ENCODE data around the gene DDB1. TPM values are rescaled to one million over a fixed set of nuclear protein-coding genes. Genes with fewer than 3 reads are reported as not detected.
A peak's percentile ranks its signal among the peaks of the same experiment; 100 is the strongest.

Gene DDB1
- total and polyA plus RNA-seq, 2 experiments from 2014 or later, result 177 to 215 TPM

GRCh38 chr11:61370349-61371005, 37.6 kb upstream of the DDB1 start:
- Histone ChIP-seq H3K9me2 (replicated peaks; ENCODE audit: insufficient read depth) (no peaks in the 10 kb centered on the region), H3K79me2 (no peaks in the 10 kb centered on the region), H3K4me3 (no peak overlapping the region), H3K27me3 (no peaks in the 10 kb centered on the region), H2AFZ (no peak overlapping the region), H3K9me3 (ENCODE audit: low read depth) (no peaks in the 10 kb centered on the region), H4K20me1 (ENCODE audit: insufficient read depth, poor library complexity, severe bottlenecking) (no peaks in the 10 kb centered on the region), H3K27ac (no peak overlapping the region), H3K36me3 (replicated peaks; ENCODE audit: insufficient read depth, low read depth) (no peaks in the 10 kb centered on the region), H3K4me1 (ENCODE audit: insufficient read depth) (no peaks in the 10 kb centered on the region), H3K4me2 (no peak overlapping the region)
- WGBS (ENCODE audit: low lambda C conversion rate, missing lambda C conversion rate), result 95% methylated on average over 8 of the region's 8 CpGs
- no peak for DNase-seq (ENCODE audit: low spot score)
- TF ChIP-seq EZH2phosphoT487 (IDR thresholded peaks at IDR 0.05; ENCODE audit: low read depth, severe bottlenecking, unreplicated experiment) (no peak), EZH2 (IDR thresholded peaks at IDR 0.05; ENCODE audit: borderline replicate concordance) (no peak)
- TF ChIP-seq, protein P1, sequence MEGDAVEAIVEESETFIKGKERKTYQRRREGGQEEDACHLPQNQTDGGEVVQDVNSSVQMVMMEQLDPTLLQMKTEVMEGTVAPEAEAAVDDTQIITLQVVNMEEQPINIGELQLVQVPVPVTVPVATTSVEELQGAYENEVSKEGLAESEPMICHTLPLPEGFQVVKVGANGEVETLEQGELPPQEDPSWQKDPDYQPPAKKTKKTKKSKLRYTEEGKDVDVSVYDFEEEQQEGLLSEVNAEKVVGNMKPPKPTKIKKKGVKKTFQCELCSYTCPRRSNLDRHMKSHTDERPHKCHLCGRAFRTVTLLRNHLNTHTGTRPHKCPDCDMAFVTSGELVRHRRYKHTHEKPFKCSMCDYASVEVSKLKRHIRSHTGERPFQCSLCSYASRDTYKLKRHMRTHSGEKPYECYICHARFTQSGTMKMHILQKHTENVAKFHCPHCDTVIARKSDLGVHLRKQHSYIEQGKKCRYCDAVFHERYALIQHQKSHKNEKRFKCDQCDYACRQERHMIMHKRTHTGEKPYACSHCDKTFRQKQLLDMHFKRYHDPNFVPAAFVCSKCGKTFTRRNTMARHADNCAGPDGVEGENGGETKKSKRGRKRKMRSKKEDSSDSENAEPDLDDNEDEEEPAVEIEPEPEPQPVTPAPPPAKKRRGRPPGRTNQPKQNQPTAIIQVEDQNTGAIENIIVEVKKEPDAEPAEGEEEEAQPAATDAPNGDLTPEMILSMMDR (IDR thresholded peaks at IDR 0.05; ENCODE audit: poor library complexity), result no peak

- H4K20me1 ChIP-seq (ENCODE audit: insufficient read depth, poor library complexity, severe bottlenecking), result no peaks in the 10 kb centered on the region
- H3K27ac ChIP-seq, result peak overlapping the region; percentile 1
- 95% methylated on average over 9 of the region's 9 CpGs for WGBS (ENCODE audit: low lambda C conversion rate, missing lambda C conversion rate)
- no peak for DNase-seq (ENCODE audit: low spot score)
- H3K36me3 ChIP-seq (replicated peaks; ENCODE audit: insufficient read depth, low read depth), result no peaks in the 10 kb centered on the region
- H2AFZ ChIP-seq, result no peak overlapping the region
- H3K79me2 ChIP-seq, result no peaks in the 10 kb centered on the region
- H3K27me3 ChIP-seq, result no peaks in the 10 kb centered on the region
- no peak overlapping the region for H3K4me2 ChIP-seq
- no peaks in the 10 kb centered on the region for H3K9me2 ChIP-seq (replicated peaks; ENCODE audit: insufficient read depth)
- H3K4me3 ChIP-seq, result no peak overlapping the region
- TF ChIP-seq EZH2 (IDR thresholded peaks at IDR 0.05; ENCODE audit: borderline replicate concordance), result no peak
- TF ChIP-seq, protein P1 (IDR thresholded peaks at IDR 0.05; ENCODE audit: poor library complexity), result no peak
- TF ChIP-seq EZH2phosphoT487 (IDR thresholded peaks at IDR 0.05; ENCODE audit: low read depth, severe bottlenecking, unreplicated experiment), result no peak
- no peaks in the 10 kb centered on the region for H3K4me1 ChIP-seq (ENCODE audit: insufficient read depth)
- no peaks in the 10 kb centered on the region for H3K9me3 ChIP-seq (ENCODE audit: low read depth)
These were observed 36.8 kb upstream of the DDB1 start for GRCh38 chr11:61369372-61370348.

DNA sequence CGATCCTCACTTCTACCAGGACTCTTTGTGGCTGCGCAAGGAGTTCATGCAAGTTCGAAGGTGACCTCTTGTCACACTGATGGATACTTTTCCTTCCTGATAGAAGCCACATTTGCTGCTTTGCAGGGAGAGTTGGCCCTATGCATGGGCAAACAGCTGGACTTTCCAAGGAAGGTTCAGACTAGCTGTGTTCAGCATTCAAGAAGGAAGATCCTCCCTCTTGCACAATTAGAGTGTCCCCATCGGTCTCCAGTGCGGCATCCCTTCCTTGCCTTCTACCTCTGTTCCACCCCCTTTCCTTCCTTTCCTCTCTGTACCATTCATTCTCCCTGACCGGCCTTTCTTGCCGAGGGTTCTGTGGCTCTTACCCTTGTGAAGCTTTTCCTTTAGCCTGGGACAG, 35.7 kb upstream of the DDB1 start:
- Histone ChIP-seq H2AFZ (no peak overlapping the region), H3K36me3 (replicated peaks; ENCODE audit: insufficient read depth, low read depth) (no peaks in the 10 kb centered on the region), H3K27ac (no peak overlapping the region), H3K4me2 (no peak overlapping the region), H3K27me3 (no peaks in the 10 kb centered on the region), H3K79me2 (peaks cover 6% of the 10 kb centered on the region), H3K9me3 (ENCODE audit: low read depth) (no peaks in the 10 kb centered on the region), H3K4me1 (ENCODE audit: insufficient read depth) (no peaks in the 10 kb centered on the region), H3K4me3 (no peak overlapping the region), H4K20me1 (ENCODE audit: insufficient read depth, poor library complexity, severe bottlenecking) (no peaks in the 10 kb centered on the region), H3K9me2 (replicated peaks; ENCODE audit: insufficient read depth) (no peaks in the 10 kb centered on the region)
- DNase-seq (ENCODE audit: low spot score), result no peak
- no peak for TF ChIP-seq EZH2 (IDR thresholded peaks at IDR 0.05; ENCODE audit: borderline replicate concordance)
- 97% methylated on average over 7 of the region's 7 CpGs for WGBS (ENCODE audit: low lambda C conversion rate, missing lambda C conversion rate)

GRCh38 chr11:61367406-61367805, 34.5 kb upstream of the DDB1 start:
- H3K4me1 ChIP-seq (ENCODE audit: insufficient read depth), result peaks cover 9% of the 10 kb centered on the region
- H3K4me3 ChIP-seq, result no peak overlapping the region
- no peaks in the 10 kb centered on the region for H3K27me3 ChIP-seq
- 85% methylated on average over 6 of the region's 6 CpGs for WGBS (ENCODE audit: low lambda C conversion rate, missing lambda C conversion rate)
- H3K79me2 ChIP-seq, result peaks cover 18% of the 10 kb centered on the region
- H3K4me2 ChIP-seq, result no peak overlapping the region
- DNase-seq (ENCODE audit: low spot score), result no peak
- no peaks in the 10 kb centered on the region for H3K9me2 ChIP-seq (replicated peaks; ENCODE audit: insufficient read depth)
- H4K20me1 ChIP-seq (ENCODE audit: insufficient read depth, poor library complexity, severe bottlenecking), result no peaks in the 10 kb centered on the region
- no peak overlapping the region for H2AFZ ChIP-seq
- H3K27ac ChIP-seq, result no peak overlapping the region
- H3K9me3 ChIP-seq (ENCODE audit: low read depth), result no peaks in the 10 kb centered on the region
- TF ChIP-seq, protein P1 (IDR thresholded peaks at IDR 0.05; ENCODE audit: poor library complexity), result no peak
- TF ChIP-seq EZH2 (IDR thresholded peaks at IDR 0.05; ENCODE audit: borderline replicate concordance), result no peak
- TF ChIP-seq EZH2phosphoT487 (IDR thresholded peaks at IDR 0.05; ENCODE audit: low read depth, severe bottlenecking, unreplicated experiment), result no peak
- H3K36me3 ChIP-seq (replicated peaks; ENCODE audit: insufficient read depth, low read depth), result no peaks in the 10 kb centered on the region

Measured in hepatocyte (in vitro differentiated cells).